HG03469 (cell line): ENCODE data around the gene MAPT.

Experiments used
- ATAC-seq: cut with Tn5 transposase; IDR thresholded peaks from one replicate; pipeline ENCODE4 v1.9.1; 2021; ENCODE audit warnings: mild to moderate bottlenecking, moderate library complexity, moderate number of reproducible peaks; ENCODE audit not compliant: unreplicated experiment

Gene MAPT

GRCh38 chr17:46042925-46043324 lies 148.6 kb downstream of the MAPT start:
- ATAC-seq, result no peak

- ATAC-seq, result no peak
Measured at GRCh38 chr17:46043606-46044005, 149.3 kb downstream of the MAPT start.

- ATAC-seq, result no peak
Measured at GRCh38 chr17:46044286-46044928, 150.1 kb downstream of the MAPT start.

GRCh38 chr17:46044989-46045388 lies 150.6 kb downstream of the MAPT start:
- no peak for ATAC-seq

- ATAC-seq, result no peak
Measured at GRCh38 chr17:46045639-46046038, 151.3 kb downstream of the MAPT start.

GRCh38 chr17:46046957-46047356 lies 152.6 kb downstream of the MAPT start:
- no peak for ATAC-seq

- ATAC-seq, result no peak
Measured at GRCh38 chr17:46047398-46047797, 153.0 kb downstream of the MAPT start.

- ATAC-seq, result no peak
Measured at GRCh38 chr17:46047856-46048255, 153.5 kb downstream of the MAPT start.

GRCh38 chr17:46049656-46050055 lies 155.3 kb downstream of the MAPT start:
- no peak for ATAC-seq

GRCh38 chr17:46053911-46054534 lies 159.7 kb downstream of the MAPT start:
- no peak for ATAC-seq

- ATAC-seq, result no peak
Measured at GRCh38 chr17:46056800-46057304, 162.5 kb downstream of the MAPT start.

GRCh38 chr17:46057366-46057765 lies 163.0 kb downstream of the MAPT start:
- no peak for ATAC-seq

- ATAC-seq, result no peak
Measured at GRCh38 chr17:46059486-46059885, 165.1 kb downstream of the MAPT start.

- ATAC-seq, result no peak
Measured at GRCh38 chr17:46060461-46060860, 166.1 kb downstream of the MAPT start.

- no peak for ATAC-seq
Measured at GRCh38 chr17:46061435-46061834, 167.1 kb downstream of the MAPT start.

GRCh38 chr17:46063241-46063640 lies 168.9 kb downstream of the MAPT start:
- ATAC-seq, result no peak

GRCh38 chr17:46064460-46064859 lies 170.1 kb downstream of the MAPT start:
- no peak for ATAC-seq

- ATAC-seq, result no peak
Measured at GRCh38 chr17:46071796-46072195, 177.4 kb downstream of the MAPT start.

- no peak for ATAC-seq
Measured at GRCh38 chr17:46072998-46073397, 178.6 kb downstream of the MAPT start.

GRCh38 chr17:46074540-46074939 lies 180.2 kb downstream of the MAPT start:
- ATAC-seq, result no peak
